K562 (cell line): Measurements from ENCODE around the gene HNRNPA3.

Source experiments
- CCAR2 ChIP-seq: fragments of 200-400 bp; formaldehyde crosslinking; IDR thresholded peaks from 2 replicates; pipeline ENCODE4 v1.6.1; 2017; ENCODE audit warnings: mild to moderate bottlenecking, low read depth, low read length
- JUN ChIP-seq, 2 experiments: sonication (generic) in 1 of 2; formaldehyde crosslinking in 1 of 2; IDR thresholded peaks; 2 replicates each; pipeline versions ENCODE4 v1.6.1 to v1.8.0; 2012 to 2022; ENCODE audit warnings: borderline replicate concordance in 2 of 2, mild to moderate bottlenecking in 2 of 2, improper control_type of control experiment in 1 of 2, low read depth in 1 of 2, low read length in 1 of 2, missing genetic modification reagents in 1 of 2
- MAZ ChIP-seq, 2 experiments: fragments of 450-650 bp in 1 of 2; sonication (generic) in 1 of 2; formaldehyde crosslinking; IDR thresholded peaks in 1 of 2; conservative IDR thresholded peaks in 1 of 2; 2 replicates each; pipeline versions ENCODE4 v1.4.0 to v1.5.0; 2020; ENCODE audit warnings: mild to moderate bottlenecking in 1 of 2, missing genetic modification reagents in 1 of 2
- MYC ChIP-seq, 2 experiments: fragments of 250-450 bp in 1 of 2; sonication (Bioruptor Pico) in 1 of 2; IDR thresholded peaks; 2 replicates each; pipeline versions ENCODE4 v1.5.1 to v1.6.1; 2012 to 2021; ENCODE audit warnings: low read depth in 2 of 2, borderline replicate concordance in 1 of 2, improper control_type of control experiment in 1 of 2, low read length in 1 of 2, mild to moderate bottlenecking in 1 of 2, moderate library complexity in 1 of 2
- POLR2A ChIP-seq: fragments of 450-650 bp; conservative IDR thresholded peaks from 2 replicates; pipeline ENCODE4 v1.6.1; 2016
- SMAD3 ChIP-seq: fragments of 450-650 bp; formaldehyde crosslinking; conservative IDR thresholded peaks from 2 replicates; pipeline ENCODE4 v1.4.0; 2020; ENCODE audit warnings: mild to moderate bottlenecking
- ZNF717 ChIP-seq: fragments of 250-450 bp; sonication (Bioruptor Pico); IDR thresholded peaks from 2 replicates; pipeline ENCODE4 v1.5.0; 2021
- ZNF76 ChIP-seq: fragments of 250-450 bp; sonication (Bioruptor Pico); IDR thresholded peaks from 2 replicates; pipeline ENCODE4 v1.4.0; 2020; ENCODE audit warnings: mild to moderate bottlenecking, moderate library complexity, borderline replicate concordance
- TF ChIP-seq, protein P1 (sequence below): fragments of 450-650 bp; IDR thresholded peaks from 2 replicates; pipeline ENCODE4 v1.6.1; 2016; ENCODE audit warnings: mild to moderate bottlenecking, moderate library complexity
- TF ChIP-seq, protein P2 (sequence below): sonication (generic); formaldehyde crosslinking; IDR thresholded peaks from 2 replicates; pipeline ENCODE4 v1.8.0; 2023; ENCODE audit warnings: missing genetic modification reagents, mild to moderate bottlenecking, borderline replicate concordance
- TF ChIP-seq, protein P3 (sequence below): fragments of 250-450 bp; sonication (Bioruptor Pico); IDR thresholded peaks from 2 replicates; pipeline ENCODE4 v1.4.0; 2020; ENCODE audit warnings: mild to moderate bottlenecking, moderate library complexity

DNA sequence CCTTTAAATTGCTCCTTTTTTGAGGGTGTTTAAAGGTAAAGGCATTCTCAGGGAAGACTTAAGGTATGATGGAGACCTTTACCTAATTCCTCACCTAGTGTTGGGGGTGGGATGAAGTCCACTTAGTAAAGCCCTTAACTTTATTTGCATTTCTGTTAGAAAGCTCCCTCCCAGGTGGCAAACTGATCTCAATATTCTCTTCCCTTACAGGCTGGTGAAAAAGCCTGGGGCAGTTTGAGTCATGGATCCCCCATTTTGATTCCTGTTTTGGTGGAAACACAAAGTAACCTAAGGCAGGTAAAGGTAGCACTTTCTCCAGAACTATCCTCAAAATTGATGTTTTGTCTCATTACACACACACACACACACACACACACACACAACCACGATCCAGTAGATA is 33.8 kb upstream of the HNRNPA3 start:
- TF ChIP-seq ZNF76 (CRISPR knock-in tag): no peak
- no peak for TF ChIP-seq CCAR2
- TF ChIP-seq MYC (IDR thresholded peaks at IDR 0.05; ENCODE audit: low read depth, low read length): no peak
- TF ChIP-seq MYC (CRISPR knock-in tag; IDR thresholded peaks at IDR 0.05; ENCODE audit: borderline replicate concordance, low read depth): no peak
- TF ChIP-seq, protein P1, sequence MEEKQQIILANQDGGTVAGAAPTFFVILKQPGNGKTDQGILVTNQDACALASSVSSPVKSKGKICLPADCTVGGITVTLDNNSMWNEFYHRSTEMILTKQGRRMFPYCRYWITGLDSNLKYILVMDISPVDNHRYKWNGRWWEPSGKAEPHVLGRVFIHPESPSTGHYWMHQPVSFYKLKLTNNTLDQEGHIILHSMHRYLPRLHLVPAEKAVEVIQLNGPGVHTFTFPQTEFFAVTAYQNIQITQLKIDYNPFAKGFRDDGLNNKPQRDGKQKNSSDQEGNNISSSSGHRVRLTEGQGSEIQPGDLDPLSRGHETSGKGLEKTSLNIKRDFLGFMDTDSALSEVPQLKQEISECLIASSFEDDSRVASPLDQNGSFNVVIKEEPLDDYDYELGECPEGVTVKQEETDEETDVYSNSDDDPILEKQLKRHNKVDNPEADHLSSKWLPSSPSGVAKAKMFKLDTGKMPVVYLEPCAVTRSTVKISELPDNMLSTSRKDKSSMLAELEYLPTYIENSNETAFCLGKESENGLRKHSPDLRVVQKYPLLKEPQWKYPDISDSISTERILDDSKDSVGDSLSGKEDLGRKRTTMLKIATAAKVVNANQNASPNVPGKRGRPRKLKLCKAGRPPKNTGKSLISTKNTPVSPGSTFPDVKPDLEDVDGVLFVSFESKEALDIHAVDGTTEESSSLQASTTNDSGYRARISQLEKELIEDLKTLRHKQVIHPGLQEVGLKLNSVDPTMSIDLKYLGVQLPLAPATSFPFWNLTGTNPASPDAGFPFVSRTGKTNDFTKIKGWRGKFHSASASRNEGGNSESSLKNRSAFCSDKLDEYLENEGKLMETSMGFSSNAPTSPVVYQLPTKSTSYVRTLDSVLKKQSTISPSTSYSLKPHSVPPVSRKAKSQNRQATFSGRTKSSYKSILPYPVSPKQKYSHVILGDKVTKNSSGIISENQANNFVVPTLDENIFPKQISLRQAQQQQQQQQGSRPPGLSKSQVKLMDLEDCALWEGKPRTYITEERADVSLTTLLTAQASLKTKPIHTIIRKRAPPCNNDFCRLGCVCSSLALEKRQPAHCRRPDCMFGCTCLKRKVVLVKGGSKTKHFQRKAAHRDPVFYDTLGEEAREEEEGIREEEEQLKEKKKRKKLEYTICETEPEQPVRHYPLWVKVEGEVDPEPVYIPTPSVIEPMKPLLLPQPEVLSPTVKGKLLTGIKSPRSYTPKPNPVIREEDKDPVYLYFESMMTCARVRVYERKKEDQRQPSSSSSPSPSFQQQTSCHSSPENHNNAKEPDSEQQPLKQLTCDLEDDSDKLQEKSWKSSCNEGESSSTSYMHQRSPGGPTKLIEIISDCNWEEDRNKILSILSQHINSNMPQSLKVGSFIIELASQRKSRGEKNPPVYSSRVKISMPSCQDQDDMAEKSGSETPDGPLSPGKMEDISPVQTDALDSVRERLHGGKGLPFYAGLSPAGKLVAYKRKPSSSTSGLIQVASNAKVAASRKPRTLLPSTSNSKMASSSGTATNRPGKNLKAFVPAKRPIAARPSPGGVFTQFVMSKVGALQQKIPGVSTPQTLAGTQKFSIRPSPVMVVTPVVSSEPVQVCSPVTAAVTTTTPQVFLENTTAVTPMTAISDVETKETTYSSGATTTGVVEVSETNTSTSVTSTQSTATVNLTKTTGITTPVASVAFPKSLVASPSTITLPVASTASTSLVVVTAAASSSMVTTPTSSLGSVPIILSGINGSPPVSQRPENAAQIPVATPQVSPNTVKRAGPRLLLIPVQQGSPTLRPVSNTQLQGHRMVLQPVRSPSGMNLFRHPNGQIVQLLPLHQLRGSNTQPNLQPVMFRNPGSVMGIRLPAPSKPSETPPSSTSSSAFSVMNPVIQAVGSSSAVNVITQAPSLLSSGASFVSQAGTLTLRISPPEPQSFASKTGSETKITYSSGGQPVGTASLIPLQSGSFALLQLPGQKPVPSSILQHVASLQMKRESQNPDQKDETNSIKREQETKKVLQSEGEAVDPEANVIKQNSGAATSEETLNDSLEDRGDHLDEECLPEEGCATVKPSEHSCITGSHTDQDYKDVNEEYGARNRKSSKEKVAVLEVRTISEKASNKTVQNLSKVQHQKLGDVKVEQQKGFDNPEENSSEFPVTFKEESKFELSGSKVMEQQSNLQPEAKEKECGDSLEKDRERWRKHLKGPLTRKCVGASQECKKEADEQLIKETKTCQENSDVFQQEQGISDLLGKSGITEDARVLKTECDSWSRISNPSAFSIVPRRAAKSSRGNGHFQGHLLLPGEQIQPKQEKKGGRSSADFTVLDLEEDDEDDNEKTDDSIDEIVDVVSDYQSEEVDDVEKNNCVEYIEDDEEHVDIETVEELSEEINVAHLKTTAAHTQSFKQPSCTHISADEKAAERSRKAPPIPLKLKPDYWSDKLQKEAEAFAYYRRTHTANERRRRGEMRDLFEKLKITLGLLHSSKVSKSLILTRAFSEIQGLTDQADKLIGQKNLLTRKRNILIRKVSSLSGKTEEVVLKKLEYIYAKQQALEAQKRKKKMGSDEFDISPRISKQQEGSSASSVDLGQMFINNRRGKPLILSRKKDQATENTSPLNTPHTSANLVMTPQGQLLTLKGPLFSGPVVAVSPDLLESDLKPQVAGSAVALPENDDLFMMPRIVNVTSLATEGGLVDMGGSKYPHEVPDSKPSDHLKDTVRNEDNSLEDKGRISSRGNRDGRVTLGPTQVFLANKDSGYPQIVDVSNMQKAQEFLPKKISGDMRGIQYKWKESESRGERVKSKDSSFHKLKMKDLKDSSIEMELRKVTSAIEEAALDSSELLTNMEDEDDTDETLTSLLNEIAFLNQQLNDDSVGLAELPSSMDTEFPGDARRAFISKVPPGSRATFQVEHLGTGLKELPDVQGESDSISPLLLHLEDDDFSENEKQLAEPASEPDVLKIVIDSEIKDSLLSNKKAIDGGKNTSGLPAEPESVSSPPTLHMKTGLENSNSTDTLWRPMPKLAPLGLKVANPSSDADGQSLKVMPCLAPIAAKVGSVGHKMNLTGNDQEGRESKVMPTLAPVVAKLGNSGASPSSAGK: no peak
- TF ChIP-seq, protein P2, sequence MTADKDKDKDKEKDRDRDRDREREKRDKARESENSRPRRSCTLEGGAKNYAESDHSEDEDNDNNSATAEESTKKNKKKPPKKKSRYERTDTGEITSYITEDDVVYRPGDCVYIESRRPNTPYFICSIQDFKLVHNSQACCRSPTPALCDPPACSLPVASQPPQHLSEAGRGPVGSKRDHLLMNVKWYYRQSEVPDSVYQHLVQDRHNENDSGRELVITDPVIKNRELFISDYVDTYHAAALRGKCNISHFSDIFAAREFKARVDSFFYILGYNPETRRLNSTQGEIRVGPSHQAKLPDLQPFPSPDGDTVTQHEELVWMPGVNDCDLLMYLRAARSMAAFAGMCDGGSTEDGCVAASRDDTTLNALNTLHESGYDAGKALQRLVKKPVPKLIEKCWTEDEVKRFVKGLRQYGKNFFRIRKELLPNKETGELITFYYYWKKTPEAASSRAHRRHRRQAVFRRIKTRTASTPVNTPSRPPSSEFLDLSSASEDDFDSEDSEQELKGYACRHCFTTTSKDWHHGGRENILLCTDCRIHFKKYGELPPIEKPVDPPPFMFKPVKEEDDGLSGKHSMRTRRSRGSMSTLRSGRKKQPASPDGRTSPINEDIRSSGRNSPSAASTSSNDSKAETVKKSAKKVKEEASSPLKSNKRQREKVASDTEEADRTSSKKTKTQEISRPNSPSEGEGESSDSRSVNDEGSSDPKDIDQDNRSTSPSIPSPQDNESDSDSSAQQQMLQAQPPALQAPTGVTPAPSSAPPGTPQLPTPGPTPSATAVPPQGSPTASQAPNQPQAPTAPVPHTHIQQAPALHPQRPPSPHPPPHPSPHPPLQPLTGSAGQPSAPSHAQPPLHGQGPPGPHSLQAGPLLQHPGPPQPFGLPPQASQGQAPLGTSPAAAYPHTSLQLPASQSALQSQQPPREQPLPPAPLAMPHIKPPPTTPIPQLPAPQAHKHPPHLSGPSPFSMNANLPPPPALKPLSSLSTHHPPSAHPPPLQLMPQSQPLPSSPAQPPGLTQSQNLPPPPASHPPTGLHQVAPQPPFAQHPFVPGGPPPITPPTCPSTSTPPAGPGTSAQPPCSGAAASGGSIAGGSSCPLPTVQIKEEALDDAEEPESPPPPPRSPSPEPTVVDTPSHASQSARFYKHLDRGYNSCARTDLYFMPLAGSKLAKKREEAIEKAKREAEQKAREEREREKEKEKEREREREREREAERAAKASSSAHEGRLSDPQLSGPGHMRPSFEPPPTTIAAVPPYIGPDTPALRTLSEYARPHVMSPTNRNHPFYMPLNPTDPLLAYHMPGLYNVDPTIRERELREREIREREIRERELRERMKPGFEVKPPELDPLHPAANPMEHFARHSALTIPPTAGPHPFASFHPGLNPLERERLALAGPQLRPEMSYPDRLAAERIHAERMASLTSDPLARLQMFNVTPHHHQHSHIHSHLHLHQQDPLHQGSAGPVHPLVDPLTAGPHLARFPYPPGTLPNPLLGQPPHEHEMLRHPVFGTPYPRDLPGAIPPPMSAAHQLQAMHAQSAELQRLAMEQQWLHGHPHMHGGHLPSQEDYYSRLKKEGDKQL (CRISPR knock-in tag): no peak
- TF ChIP-seq POLR2A: no peak
- TF ChIP-seq JUN (IDR thresholded peaks at IDR 0.05; ENCODE audit: borderline replicate concordance, low read depth, low read length): no peak
- no peak for TF ChIP-seq JUN (CRISPR knock-in tag; IDR thresholded peaks at IDR 0.05; ENCODE audit: borderline replicate concordance)
- TF ChIP-seq MAZ (CRISPR knock-in tag; conservative IDR thresholded peaks at IDR 0.05 in 1 of 2, IDR thresholded peaks at IDR 0.05 in 1 of 2): no peak
- TF ChIP-seq, protein P3, sequence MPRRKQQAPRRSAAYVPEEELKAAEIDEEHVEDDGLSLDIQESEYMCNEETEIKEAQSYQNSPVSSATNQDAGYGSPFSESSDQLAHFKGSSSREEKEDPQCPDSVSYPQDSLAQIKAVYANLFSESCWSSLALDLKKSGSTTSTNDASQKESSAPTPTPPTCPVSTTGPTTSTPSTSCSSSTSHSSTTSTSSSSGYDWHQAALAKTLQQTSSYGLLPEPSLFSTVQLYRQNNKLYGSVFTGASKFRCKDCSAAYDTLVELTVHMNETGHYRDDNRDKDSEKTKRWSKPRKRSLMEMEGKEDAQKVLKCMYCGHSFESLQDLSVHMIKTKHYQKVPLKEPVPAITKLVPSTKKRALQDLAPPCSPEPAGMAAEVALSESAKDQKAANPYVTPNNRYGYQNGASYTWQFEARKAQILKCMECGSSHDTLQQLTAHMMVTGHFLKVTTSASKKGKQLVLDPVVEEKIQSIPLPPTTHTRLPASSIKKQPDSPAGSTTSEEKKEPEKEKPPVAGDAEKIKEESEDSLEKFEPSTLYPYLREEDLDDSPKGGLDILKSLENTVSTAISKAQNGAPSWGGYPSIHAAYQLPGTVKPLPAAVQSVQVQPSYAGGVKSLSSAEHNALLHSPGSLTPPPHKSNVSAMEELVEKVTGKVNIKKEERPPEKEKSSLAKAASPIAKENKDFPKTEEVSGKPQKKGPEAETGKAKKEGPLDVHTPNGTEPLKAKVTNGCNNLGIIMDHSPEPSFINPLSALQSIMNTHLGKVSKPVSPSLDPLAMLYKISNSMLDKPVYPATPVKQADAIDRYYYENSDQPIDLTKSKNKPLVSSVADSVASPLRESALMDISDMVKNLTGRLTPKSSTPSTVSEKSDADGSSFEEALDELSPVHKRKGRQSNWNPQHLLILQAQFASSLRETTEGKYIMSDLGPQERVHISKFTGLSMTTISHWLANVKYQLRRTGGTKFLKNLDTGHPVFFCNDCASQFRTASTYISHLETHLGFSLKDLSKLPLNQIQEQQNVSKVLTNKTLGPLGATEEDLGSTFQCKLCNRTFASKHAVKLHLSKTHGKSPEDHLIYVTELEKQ (CRISPR knock-in tag): no peak
- TF ChIP-seq SMAD3 (CRISPR knock-in tag): no peak
- TF ChIP-seq ZNF717 (CRISPR knock-in tag): no peak
